Dermis microvascular lymphatic vessel endothelial cell (primary cell): ENCODE data around the gene GJD3. TPM values are rescaled to one million over a fixed set of nuclear protein-coding genes. Genes with fewer than 3 reads are reported as not detected.

Experiments used
- DNase-seq, 2 donors: peaks; one replicate each; pipeline versions ENCODE4 v3.0.0 to v3.0.0-alpha.2; 2010; ENCODE audit warnings: low read depth in 2 of 2
- total RNA-seq: library from RNA; depleted of rRNA; stranded (reverse); fragments of >200 nt; gene quantifications from 2 replicates; pipeline ENCODE4 v1.2.1, GENCODE V29; 2014

GJD3 gene
- total RNA-seq, 1 donor from 2014 or later = 1.8 TPM

- DNase-seq = peak; percentile 78 to 90
These were observed 40.9 kb downstream of the GJD3 start for GRCh38 chr17:40323391-40324381.

GRCh38 chr17:40322358-40323315 is 41.9 kb downstream of the GJD3 start:
- DNase-seq = peak; percentile 93 to 95

DNA sequence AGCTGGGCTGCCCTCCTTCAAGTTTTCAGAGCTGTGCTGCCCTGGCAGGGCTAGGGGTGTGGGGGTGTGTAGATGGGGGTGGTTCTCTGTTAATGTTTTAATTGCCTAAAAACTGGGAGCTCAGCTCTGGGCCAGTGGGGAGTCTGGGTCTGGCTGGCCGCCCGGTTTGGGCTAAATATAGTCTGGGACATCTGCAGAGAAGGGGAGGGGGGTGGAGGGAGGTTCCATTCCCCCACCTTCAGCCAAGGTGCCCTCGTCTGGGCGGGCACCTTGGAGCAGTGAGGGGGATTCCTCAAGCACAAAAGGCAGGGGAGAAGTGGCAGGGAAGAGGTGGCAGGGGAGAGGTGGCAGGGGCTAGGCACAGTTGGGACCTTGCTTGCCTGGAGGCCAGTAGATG is 42.6 kb downstream of the GJD3 start:
- DNase-seq = no peak

DNA sequence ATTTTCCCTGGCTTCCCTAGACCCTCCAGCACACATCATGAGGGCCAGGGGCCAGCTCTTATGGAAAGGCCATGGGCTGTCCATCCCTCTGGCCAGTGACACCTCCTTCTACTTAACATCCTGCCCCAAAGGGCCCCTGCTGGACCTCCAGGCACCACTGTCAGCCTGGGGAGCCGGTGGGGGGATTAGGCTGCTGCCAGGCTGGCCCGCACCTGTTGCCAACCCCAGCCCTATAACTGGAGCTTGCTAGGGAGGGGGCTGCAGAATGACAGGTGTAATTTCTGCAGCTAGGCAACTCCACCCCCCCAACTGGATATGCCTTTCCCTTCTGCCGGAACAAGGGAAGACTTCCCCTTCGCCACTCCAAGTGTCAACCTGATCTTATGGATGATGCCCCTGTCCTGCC is 43.0 kb downstream of the GJD3 start:
- DNase-seq = no peak

GRCh38 chr17:40320756-40321523 is 43.6 kb downstream of the GJD3 start:
- DNase-seq = no peak

- no peak for DNase-seq
These were observed 44.6 kb downstream of the GJD3 start for GRCh38 chr17:40319651-40320540.

GRCh38 chr17:40318830-40319391 is 45.6 kb downstream of the GJD3 start:
- DNase-seq = no peak

GRCh38 chr17:40317880-40318829 is 46.4 kb downstream of the GJD3 start:
- DNase-seq = peak; percentile 80 to 97

DNA sequence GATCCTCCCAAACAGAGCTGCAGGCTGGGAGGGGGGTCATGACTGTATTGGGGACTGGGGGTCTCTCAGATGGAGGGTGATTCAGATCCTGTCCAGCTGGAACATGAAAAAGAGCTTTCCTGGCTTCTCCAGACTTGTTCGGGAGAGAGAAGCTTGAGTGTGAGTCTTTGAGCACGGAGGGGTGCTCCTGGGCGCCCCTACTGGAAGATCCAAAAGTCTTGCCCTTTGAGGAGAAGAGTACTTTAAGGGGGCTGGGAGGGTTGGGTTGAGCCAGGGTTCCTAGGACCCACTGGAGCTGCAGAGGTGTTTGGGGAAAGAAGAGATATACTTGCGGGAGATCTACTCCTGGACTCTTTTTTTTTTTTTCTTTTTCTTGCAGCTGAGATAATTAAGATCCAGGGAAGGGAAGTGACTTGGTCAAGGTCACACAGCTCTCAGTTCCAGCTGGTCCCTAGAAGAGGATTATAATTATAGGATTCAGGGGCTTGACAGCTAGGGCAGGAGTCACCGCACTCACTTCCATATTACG is 47.1 kb downstream of the GJD3 start:
- DNase-seq = peak in 1 of 2 donors; percentile 60

GRCh38 chr17:40316571-40317344 is 47.8 kb downstream of the GJD3 start:
- DNase-seq = peak; percentile 60 to 74

- DNase-seq = no peak
These were observed 48.6 kb downstream of the GJD3 start for GRCh38 chr17:40315678-40316570.

DNA sequence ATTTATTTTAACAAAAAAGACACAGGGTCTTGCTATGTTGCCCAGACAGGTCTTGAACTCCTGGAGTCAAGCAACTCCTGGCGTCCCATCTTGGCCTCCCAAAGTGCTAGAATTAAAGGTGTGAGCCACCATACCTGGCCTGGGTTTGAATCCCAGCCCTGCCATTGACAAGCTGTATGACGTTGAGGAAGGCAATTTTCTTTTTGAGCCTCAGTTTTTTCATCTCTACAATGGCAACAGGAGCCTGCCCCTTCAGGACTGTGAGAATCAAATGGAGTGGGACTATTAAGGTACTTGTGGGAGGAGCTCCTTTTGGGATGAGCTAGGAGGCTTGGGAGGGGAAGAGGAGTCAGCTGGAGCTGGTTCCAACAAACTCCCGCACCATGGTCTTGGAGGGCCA is 49.3 kb downstream of the GJD3 start:
- DNase-seq = no peak

DNA sequence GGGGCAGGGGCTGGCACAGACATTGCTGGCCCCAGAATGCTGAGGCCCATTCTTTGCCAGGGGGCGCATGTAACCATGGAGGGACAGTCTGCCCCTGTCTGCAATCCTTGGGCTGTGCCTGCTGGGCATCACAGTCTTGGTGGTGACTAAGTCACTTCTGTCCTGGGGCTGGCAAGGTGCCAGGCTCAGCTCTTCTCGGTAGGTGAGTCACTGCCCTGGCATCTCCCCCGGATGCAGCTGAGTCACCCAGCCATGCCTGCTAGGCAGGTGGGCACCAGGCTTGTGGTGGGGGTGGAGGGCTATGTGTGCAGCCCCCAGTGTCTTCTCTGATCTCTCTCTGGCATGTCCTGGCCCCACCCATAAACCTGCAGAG is 50.0 kb downstream of the GJD3 start:
- DNase-seq = peak; percentile 80 to 97

GRCh38 chr17:40313668-40314583 is 50.6 kb downstream of the GJD3 start:
- no peak for DNase-seq
